Esophagus squamous epithelium (tissue), 4 donors: Measurements from ENCODE around the gene CDHR2.

Experiments
- POLR2A ChIP-seq, 4 donors: fragments of 450-650 bp; IDR thresholded peaks; one replicate each; pipeline ENCODE4 v1.6.1; 2017; ENCODE audit warnings: antibody characterized with exemption in 4 of 4, mild to moderate bottlenecking in 4 of 4, moderate library complexity in 3 of 4
- TF ChIP-seq, protein P1 (sequence below), 6 experiments: fragments of 450-650 bp in 4 of 6; fragments of 200-600 bp in 2 of 6; sonication (generic) in 2 of 6; IDR thresholded peaks; one replicate each; pipeline ENCODE4 v1.5.1; 2016 to 2019; ENCODE audit warnings: antibody characterized with exemption in 6 of 6, mild to moderate bottlenecking in 4 of 6, moderate library complexity in 4 of 6

DNA sequence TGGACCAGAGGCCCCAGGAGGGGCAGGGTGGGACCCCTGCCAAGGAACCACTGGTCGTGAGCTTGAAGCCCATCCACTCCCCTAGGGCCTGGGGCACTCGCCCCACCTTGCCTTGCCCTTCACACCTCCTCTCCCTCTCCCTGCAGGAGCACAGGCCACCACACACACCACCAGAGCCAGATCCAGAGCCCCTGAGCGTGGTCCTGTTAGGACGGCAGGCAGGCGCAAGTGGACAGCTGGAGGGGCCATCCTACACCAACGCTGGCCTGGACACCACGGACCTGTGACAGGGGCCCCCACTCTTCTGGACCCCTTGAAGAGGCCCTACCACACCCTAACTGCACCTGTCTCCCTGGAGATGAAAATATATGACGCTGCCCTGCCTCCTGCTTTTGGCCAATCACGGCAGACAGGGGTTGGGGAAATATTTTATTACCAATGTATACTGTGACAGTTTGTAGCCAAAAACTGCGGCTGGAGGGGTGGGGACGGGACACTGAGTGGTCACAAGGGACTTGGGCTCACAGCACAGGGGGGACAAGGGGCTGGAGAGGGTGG lies 46.3 kb downstream of the CDHR2 start:
- TF ChIP-seq, protein P1, sequence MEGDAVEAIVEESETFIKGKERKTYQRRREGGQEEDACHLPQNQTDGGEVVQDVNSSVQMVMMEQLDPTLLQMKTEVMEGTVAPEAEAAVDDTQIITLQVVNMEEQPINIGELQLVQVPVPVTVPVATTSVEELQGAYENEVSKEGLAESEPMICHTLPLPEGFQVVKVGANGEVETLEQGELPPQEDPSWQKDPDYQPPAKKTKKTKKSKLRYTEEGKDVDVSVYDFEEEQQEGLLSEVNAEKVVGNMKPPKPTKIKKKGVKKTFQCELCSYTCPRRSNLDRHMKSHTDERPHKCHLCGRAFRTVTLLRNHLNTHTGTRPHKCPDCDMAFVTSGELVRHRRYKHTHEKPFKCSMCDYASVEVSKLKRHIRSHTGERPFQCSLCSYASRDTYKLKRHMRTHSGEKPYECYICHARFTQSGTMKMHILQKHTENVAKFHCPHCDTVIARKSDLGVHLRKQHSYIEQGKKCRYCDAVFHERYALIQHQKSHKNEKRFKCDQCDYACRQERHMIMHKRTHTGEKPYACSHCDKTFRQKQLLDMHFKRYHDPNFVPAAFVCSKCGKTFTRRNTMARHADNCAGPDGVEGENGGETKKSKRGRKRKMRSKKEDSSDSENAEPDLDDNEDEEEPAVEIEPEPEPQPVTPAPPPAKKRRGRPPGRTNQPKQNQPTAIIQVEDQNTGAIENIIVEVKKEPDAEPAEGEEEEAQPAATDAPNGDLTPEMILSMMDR (IDR thresholded peaks at IDR 0.05), result no peak
- no peak for TF ChIP-seq POLR2A (IDR thresholded peaks at IDR 0.05)
